OCI-LY1 (cell line): ENCODE data around the gene PRKAR2B.
"Not testable (repeated sequence)": the region's sequence is repeated elsewhere in the genome, so short reads cannot be mapped to it uniquely, and the experiment has no call there.

Experiments
- H2AFZ ChIP-seq: fragments of 200-600 bp; sonication (generic), shearing (Covaris generic); 2 replicates; pipeline ENCODE4 v1.6.0; 2014; ENCODE audit warnings: antibody characterized with exemption, mild to moderate bottlenecking, low read length
- H3F3A ChIP-seq: fragments of 200-600 bp; sonication (generic), shearing (Covaris generic); 2 replicates; pipeline ENCODE4 v1.6.0; 2014; ENCODE audit warnings: mild to moderate bottlenecking, antibody characterized with exemption, low read length, moderate library complexity; ENCODE audit not compliant: insufficient read depth
- H3K27ac ChIP-seq: fragments of 200-600 bp; sonication (generic); 2 replicates; pipeline ENCODE4 v1.5.1; 2014; ENCODE audit warnings: low read length, mixed run types, mild to moderate bottlenecking, low read depth; ENCODE audit not compliant: poor library complexity, severe bottlenecking
- H3K27me3 ChIP-seq: fragments of 200-600 bp; sonication (generic); 2 replicates; pipeline ENCODE4 v1.6.0; 2014; ENCODE audit warnings: antibody characterized with exemption, mild to moderate bottlenecking, low read length, moderate library complexity; ENCODE audit not compliant: insufficient read depth
- H3K36me3 ChIP-seq: fragments of 200-600 bp; sonication (generic); 2 replicates; pipeline ENCODE4 v1.6.1; 2014; ENCODE audit warnings: mild to moderate bottlenecking, antibody characterized with exemption, low read length, moderate library complexity, mixed read lengths; ENCODE audit not compliant: insufficient read depth
- H3K4me1 ChIP-seq: fragments of 200-600 bp; sonication (generic); 2 replicates; pipeline ENCODE4 v1.5.1; 2014; ENCODE audit warnings: mild to moderate bottlenecking, low read length, moderate library complexity; ENCODE audit not compliant: insufficient read depth, severe bottlenecking
- H3K4me2 ChIP-seq: fragments of 200-600 bp; sonication (generic), shearing (Covaris generic); 2 replicates; pipeline ENCODE4 v1.6.1; 2014; ENCODE audit warnings: low read length
- H3K4me3 ChIP-seq: fragments of 200-600 bp; sonication (generic); 2 replicates; pipeline ENCODE4 v1.5.1; 2014; ENCODE audit warnings: low read length, low read depth, mild to moderate bottlenecking, mixed read lengths; ENCODE audit not compliant: poor library complexity, severe bottlenecking
- H3K79me2 ChIP-seq: fragments of 200-600 bp; shearing (Covaris generic); 2 replicates; pipeline ENCODE4 v1.6.1; 2016; ENCODE audit warnings: mixed run types, low read length, mixed read lengths; ENCODE audit not compliant: insufficient read depth
- H3K9ac ChIP-seq: fragments of 200-600 bp; sonication (generic), shearing (Covaris generic); 2 replicates; pipeline ENCODE4 v1.6.1; 2014; ENCODE audit warnings: mild to moderate bottlenecking, low read length, mixed read lengths
- H3K9me2 ChIP-seq: fragments of 200-600 bp; sonication (generic), shearing (Covaris generic); 2 replicates; pipeline ENCODE4 v1.6.1; 2014; ENCODE audit warnings: low read depth, mild to moderate bottlenecking, low read length, mixed read lengths
- H3K9me3 ChIP-seq: fragments of 200-600 bp; shearing (Covaris generic); 2 replicates; pipeline ENCODE4 v1.6.1; 2014; ENCODE audit warnings: low read length, mixed read lengths
- H4K20me1 ChIP-seq: fragments of 200-600 bp; sonication (generic), shearing (Covaris generic); 2 replicates; pipeline ENCODE4 v1.6.0; 2016; ENCODE audit warnings: mild to moderate bottlenecking, low read length; ENCODE audit not compliant: insufficient read depth
- EZH2 ChIP-seq: fragments of 200-600 bp; sonication (generic), shearing (Covaris generic); IDR thresholded peaks from 2 replicates; pipeline ENCODE4 v1.8.0; 2017; ENCODE audit warnings: borderline replicate concordance, mixed run types, mild to moderate bottlenecking, antibody characterized with exemption, low read length, moderate library complexity, mixed read lengths
- TF ChIP-seq, protein P1 (sequence below): fragments of 200-600 bp; sonication (generic), shearing (Covaris generic); IDR thresholded peaks from 2 replicates; pipeline ENCODE4 v1.5.1; 2017; ENCODE audit warnings: mild to moderate bottlenecking, antibody characterized with exemption, low read length, moderate library complexity, mixed read lengths

Gene PRKAR2B

DNA sequence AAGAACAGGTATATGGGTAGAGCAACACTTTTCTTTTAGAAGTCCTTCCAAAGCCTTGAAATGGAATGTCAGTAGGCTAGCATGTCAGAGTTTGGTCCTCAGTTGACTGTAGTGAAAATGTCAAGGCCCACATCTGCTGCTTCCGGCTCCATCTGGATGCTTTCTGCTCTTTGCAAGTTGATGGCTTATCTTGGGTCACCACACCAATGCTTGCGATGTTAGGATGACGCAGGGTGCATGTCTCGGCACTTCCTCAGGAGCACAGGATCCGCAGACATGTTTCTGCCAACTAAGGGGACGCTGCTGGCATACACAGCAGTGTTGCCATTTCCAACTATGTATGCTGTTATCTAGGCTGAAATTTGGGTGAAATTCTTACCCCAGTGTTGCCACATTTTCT is 110.3 kb downstream of the PRKAR2B start:
- TF ChIP-seq, protein P1, sequence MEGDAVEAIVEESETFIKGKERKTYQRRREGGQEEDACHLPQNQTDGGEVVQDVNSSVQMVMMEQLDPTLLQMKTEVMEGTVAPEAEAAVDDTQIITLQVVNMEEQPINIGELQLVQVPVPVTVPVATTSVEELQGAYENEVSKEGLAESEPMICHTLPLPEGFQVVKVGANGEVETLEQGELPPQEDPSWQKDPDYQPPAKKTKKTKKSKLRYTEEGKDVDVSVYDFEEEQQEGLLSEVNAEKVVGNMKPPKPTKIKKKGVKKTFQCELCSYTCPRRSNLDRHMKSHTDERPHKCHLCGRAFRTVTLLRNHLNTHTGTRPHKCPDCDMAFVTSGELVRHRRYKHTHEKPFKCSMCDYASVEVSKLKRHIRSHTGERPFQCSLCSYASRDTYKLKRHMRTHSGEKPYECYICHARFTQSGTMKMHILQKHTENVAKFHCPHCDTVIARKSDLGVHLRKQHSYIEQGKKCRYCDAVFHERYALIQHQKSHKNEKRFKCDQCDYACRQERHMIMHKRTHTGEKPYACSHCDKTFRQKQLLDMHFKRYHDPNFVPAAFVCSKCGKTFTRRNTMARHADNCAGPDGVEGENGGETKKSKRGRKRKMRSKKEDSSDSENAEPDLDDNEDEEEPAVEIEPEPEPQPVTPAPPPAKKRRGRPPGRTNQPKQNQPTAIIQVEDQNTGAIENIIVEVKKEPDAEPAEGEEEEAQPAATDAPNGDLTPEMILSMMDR = no peak
- no peak for TF ChIP-seq EZH2
- Histone ChIP-seq H3K27me3 (no peaks in the 10 kb centered on the region), H3K4me1 (no peaks in the 10 kb centered on the region), H4K20me1 (no peaks in the 10 kb centered on the region), H3K27ac (no peak overlapping the region), H3F3A (no peaks in the 10 kb centered on the region), H3K9me3 (no peaks in the 10 kb centered on the region), H3K4me2 (no peak overlapping the region), H3K4me3 (no peak overlapping the region), H2AFZ (no peak overlapping the region), H3K9ac (no peak overlapping the region), H3K79me2 (no peaks in the 10 kb centered on the region), H3K36me3 (no peaks in the 10 kb centered on the region), H3K9me2 (no peaks in the 10 kb centered on the region)

DNA sequence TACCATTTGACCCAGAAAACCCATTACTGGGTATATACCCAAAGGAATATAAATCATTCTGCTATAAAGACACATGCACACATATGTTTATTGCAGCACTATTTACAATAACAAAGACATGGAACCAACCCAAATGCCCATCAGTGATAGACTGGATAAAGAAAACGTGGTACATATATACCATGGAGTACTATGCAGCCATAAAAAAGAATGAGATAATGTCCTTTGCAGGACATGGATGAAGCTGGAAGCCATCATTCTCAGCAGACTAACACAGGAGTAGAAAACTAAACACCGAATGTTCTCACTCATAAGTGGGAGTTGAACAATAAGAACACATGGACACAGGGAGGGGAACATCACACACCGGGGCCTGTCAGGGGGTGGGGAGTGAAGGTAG is 111.2 kb downstream of the PRKAR2B start:
- not testable (repeated sequence) for H3K9me3 ChIP-seq, H3K4me1 ChIP-seq, H3K36me3 ChIP-seq, H2AFZ ChIP-seq, H3K4me2 ChIP-seq, H3K27me3 ChIP-seq, H3K79me2 ChIP-seq, H3F3A ChIP-seq, H4K20me1 ChIP-seq, H3K4me3 ChIP-seq, H3K27ac ChIP-seq, H3K9ac ChIP-seq, H3K9me2 ChIP-seq

DNA sequence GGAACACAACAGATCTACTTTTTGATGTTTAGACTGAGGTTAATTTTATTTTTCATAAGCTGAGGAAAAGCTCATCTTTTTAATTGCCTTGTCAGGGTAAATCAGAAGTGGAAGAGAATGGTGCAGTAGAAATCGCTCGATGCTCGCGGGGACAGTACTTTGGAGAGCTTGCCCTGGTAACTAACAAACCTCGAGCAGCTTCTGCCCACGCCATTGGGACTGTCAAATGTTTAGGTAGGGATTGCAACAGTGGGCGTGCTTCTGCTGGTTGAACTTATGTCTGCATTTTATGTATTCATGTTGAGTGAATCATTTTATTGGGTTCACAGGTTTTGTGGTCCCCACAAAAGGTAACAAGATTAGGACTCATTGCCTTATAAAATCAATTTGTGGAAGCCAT is 112.6 kb downstream of the PRKAR2B start:
- no peaks in the 10 kb centered on the region for H3K27me3 ChIP-seq
- H2AFZ ChIP-seq = no peak overlapping the region
- no peaks in the 10 kb centered on the region for H3K36me3 ChIP-seq
- no peaks in the 10 kb centered on the region for H3K9me2 ChIP-seq
- no peak overlapping the region for H3K4me3 ChIP-seq
- H3K9ac ChIP-seq = no peak overlapping the region
- no peak overlapping the region for H3K27ac ChIP-seq
- TF ChIP-seq, protein P1 = no peak
- TF ChIP-seq EZH2 = no peak
- no peaks in the 10 kb centered on the region for H3K4me1 ChIP-seq
- H3K4me2 ChIP-seq = no peak overlapping the region
- H3K79me2 ChIP-seq = no peaks in the 10 kb centered on the region
- H3F3A ChIP-seq = no peaks in the 10 kb centered on the region
- H3K9me3 ChIP-seq = no peaks in the 10 kb centered on the region
- no peaks in the 10 kb centered on the region for H4K20me1 ChIP-seq

DNA sequence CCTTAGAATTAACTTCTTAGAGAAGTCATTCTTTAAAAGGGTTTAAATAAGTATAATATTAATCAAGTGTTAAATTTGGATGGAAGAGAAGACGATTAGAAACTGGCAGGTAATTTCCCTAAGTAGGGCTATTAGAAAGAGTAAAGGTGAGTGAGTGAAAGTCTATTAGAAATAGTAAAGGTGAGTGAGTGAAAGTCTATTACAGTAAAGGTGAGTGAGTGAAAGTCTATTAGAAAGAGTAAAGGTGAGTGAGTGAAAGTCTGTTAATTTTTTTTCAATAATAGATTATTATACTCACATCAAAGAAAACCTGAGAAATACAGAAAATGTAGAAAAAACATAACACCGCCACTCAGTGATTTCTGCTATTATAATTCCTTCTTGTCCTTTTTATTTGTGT is 113.5 kb downstream of the PRKAR2B start:
- H3K27ac ChIP-seq = no peak overlapping the region
- no peaks in the 10 kb centered on the region for H3K4me1 ChIP-seq
- no peaks in the 10 kb centered on the region for H3K9me3 ChIP-seq
- no peak for TF ChIP-seq EZH2
- TF ChIP-seq, protein P1 = no peak
- H3K4me2 ChIP-seq = no peak overlapping the region
- no peaks in the 10 kb centered on the region for H3F3A ChIP-seq
- H4K20me1 ChIP-seq = no peaks in the 10 kb centered on the region
- no peak overlapping the region for H3K4me3 ChIP-seq
- no peaks in the 10 kb centered on the region for H3K9me2 ChIP-seq
- H3K79me2 ChIP-seq = no peaks in the 10 kb centered on the region
- H3K36me3 ChIP-seq = no peaks in the 10 kb centered on the region
- H2AFZ ChIP-seq = no peak overlapping the region
- no peak overlapping the region for H3K9ac ChIP-seq
- H3K27me3 ChIP-seq = no peaks in the 10 kb centered on the region
